ENCODE results near the gene NOG. TPM values are rescaled to one million over a fixed set of nuclear protein-coding genes. Genes with fewer than 3 reads are reported as not detected.
A peak's percentile ranks its signal among the peaks of the same experiment; 100 is the strongest.

The NOG gene
- total RNA-seq, 1 experiment from 2014 or later = 9.2 TPM

DNA sequence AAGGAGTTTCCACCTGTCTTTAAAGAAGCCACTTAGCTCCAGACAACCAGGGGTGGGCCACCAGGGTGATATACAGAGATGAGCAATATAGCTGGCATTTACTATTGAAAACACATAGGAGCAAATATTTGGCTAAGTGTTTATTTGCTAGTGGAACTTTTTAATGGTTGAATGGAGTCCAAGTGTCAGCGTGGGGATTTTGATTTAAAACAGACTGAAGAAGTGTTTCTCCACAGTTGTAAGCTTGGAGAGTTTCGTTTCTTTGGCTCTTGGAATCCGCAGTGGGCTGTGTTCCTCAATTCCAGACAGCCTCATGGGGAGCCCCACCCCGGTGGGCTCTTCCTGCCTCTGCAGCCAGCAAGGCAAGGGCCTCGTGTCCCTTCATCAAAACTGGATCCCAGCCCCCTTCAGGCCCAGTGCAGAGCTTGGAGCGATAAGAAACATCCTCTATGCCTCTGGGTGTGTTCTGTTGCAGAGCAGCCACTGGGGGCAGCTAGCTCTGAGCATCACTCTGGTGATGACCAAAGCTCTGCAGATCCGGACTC is 36.1 kb downstream of the NOG start:
- no peak for DNase-seq (ENCODE audit: low read depth, low spot score)
- no peaks in the 10 kb centered on the region for H3K4me1 ChIP-seq (ENCODE audit: control insufficient read depth, insufficient read depth, low read length)
- in situ Hi-C loops (cut with HindIII; ENCODE audit: low pct_unique_long_range_greater_than_20kb, low sequenced_read_pairs) (no loop called here), intact Hi-C loops (cut with micrococcal nuclease; ENCODE audit: unreplicated experiment) (no loop called here)
- BruUV-seq (replicated peaks) = no TSS peak
- H3K36me3 ChIP-seq (ENCODE audit: control insufficient read depth, insufficient read depth, low read length) = no peaks in the 10 kb centered on the region
- ATAC-seq = peak; percentile 95
- TF ChIP-seq, protein P1, sequence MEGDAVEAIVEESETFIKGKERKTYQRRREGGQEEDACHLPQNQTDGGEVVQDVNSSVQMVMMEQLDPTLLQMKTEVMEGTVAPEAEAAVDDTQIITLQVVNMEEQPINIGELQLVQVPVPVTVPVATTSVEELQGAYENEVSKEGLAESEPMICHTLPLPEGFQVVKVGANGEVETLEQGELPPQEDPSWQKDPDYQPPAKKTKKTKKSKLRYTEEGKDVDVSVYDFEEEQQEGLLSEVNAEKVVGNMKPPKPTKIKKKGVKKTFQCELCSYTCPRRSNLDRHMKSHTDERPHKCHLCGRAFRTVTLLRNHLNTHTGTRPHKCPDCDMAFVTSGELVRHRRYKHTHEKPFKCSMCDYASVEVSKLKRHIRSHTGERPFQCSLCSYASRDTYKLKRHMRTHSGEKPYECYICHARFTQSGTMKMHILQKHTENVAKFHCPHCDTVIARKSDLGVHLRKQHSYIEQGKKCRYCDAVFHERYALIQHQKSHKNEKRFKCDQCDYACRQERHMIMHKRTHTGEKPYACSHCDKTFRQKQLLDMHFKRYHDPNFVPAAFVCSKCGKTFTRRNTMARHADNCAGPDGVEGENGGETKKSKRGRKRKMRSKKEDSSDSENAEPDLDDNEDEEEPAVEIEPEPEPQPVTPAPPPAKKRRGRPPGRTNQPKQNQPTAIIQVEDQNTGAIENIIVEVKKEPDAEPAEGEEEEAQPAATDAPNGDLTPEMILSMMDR (IDR thresholded peaks at IDR 0.05) = peak; percentile 70
- TF ChIP-seq, protein P2, sequence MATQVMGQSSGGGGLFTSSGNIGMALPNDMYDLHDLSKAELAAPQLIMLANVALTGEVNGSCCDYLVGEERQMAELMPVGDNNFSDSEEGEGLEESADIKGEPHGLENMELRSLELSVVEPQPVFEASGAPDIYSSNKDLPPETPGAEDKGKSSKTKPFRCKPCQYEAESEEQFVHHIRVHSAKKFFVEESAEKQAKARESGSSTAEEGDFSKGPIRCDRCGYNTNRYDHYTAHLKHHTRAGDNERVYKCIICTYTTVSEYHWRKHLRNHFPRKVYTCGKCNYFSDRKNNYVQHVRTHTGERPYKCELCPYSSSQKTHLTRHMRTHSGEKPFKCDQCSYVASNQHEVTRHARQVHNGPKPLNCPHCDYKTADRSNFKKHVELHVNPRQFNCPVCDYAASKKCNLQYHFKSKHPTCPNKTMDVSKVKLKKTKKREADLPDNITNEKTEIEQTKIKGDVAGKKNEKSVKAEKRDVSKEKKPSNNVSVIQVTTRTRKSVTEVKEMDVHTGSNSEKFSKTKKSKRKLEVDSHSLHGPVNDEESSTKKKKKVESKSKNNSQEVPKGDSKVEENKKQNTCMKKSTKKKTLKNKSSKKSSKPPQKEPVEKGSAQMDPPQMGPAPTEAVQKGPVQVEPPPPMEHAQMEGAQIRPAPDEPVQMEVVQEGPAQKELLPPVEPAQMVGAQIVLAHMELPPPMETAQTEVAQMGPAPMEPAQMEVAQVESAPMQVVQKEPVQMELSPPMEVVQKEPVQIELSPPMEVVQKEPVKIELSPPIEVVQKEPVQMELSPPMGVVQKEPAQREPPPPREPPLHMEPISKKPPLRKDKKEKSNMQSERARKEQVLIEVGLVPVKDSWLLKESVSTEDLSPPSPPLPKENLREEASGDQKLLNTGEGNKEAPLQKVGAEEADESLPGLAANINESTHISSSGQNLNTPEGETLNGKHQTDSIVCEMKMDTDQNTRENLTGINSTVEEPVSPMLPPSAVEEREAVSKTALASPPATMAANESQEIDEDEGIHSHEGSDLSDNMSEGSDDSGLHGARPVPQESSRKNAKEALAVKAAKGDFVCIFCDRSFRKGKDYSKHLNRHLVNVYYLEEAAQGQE (IDR thresholded peaks at IDR 0.05; ENCODE audit: insufficient read depth in 1 of 2, low read depth in 2 of 2, low read length in 1 of 2) = no peak
- TF ChIP-seq SIN3A (IDR thresholded peaks at IDR 0.05; ENCODE audit: borderline replicate concordance, insufficient read depth, low read depth, low read length) = no peak
- CTCF ChIA-PET = interaction anchor here (2.1 kb wide), 1 partner anchor 86 kb away, joined by 5 read pairs; no protein-coding TSS in a partner anchor
- no peaks in the 10 kb centered on the region; the same call in 1 of the 2 replicates for H3K27me3 ChIP-seq (ENCODE audit: control insufficient read depth, insufficient read depth, low read length)
- H3K27ac ChIP-seq (ENCODE audit: low read length) = no peak overlapping the region
- no peaks in the 10 kb centered on the region for H3K9me3 ChIP-seq (ENCODE audit: control insufficient read depth, insufficient read depth, low read depth, low read length)
- no peak overlapping the region for H3K4me3 ChIP-seq (ENCODE audit: low read depth in 2 of 2, low read length in 2 of 2)
- POLR2A ChIA-PET = interaction anchor here (1.1 kb wide), 1 partner anchor 35 kb away, joined by 7 read pairs; no protein-coding TSS in a partner anchor

DNA sequence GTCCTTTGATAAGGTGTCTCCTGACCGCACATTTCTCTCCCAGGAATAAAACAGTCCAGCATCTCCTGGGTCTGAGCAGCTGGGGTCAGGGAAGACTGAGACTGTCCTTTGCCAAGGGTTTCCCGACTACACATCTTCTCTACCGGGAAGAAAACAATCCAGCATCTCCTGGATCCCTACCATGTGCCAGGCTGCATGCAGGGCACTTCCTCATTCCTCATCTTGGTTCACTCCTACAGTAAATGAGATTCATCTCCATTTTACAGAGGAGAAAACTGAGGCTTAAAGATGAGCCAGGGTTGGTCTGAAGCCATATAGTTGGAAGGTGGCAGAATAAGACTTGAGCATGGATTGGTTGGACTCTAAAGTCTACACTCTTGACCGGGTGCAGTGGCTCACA is 36.7 kb downstream of the NOG start:
- Histone ChIP-seq H3K4me3 (ENCODE audit: low read depth in 2 of 2, low read length in 2 of 2) (no peak overlapping the region), H3K9me3 (ENCODE audit: control insufficient read depth, insufficient read depth, low read depth, low read length) (no peaks in the 10 kb centered on the region), H3K4me1 (ENCODE audit: control insufficient read depth, insufficient read depth, low read length) (no peaks in the 10 kb centered on the region), H3K36me3 (ENCODE audit: control insufficient read depth, insufficient read depth, low read length) (no peaks in the 10 kb centered on the region), H3K27me3 (ENCODE audit: control insufficient read depth, insufficient read depth, low read length) (no peaks in the 10 kb centered on the region; the same call in 1 of the 2 replicates), H3K27ac (ENCODE audit: low read length) (no peak overlapping the region)
- no TSS peak for BruUV-seq (replicated peaks)
- DNase-seq (ENCODE audit: low read depth, low spot score) (no peak), ATAC-seq (no peak)
- CTCF ChIA-PET = interaction anchor here (2.1 kb wide), 1 partner anchor 86 kb away, joined by 5 read pairs; no protein-coding TSS in a partner anchor
- intact Hi-C loops (cut with micrococcal nuclease; ENCODE audit: unreplicated experiment) = no loop called here
- TF ChIP-seq, protein P1 (IDR thresholded peaks at IDR 0.05) = no peak
- no peak for TF ChIP-seq POLR2AphosphoS5 (IDR thresholded peaks at IDR 0.05; ENCODE audit: low read depth, low read length)
- TF ChIP-seq TCF7L2 (IDR thresholded peaks at IDR 0.05; ENCODE audit: low read depth, low read length) = no peak
- no peak for TF ChIP-seq SIN3A (IDR thresholded peaks at IDR 0.05; ENCODE audit: borderline replicate concordance, insufficient read depth, low read depth, low read length)
- TF ChIP-seq, protein P2 (IDR thresholded peaks at IDR 0.05; ENCODE audit: insufficient read depth in 1 of 2, low read depth in 2 of 2, low read length in 1 of 2) = no peak
- in situ Hi-C loops (cut with HindIII; ENCODE audit: low pct_unique_long_range_greater_than_20kb, low sequenced_read_pairs) = no loop called here
- POLR2A ChIA-PET = no interaction called here

Measured in Panc1 (cell line).